Small intestine (tissue), 7 donors: ENCODE data around the gene ASIC5. TPM values are rescaled to one million over a fixed set of nuclear protein-coding genes. Genes with fewer than 3 reads are reported as not detected.
A peak's percentile ranks its signal among the peaks of the same experiment; 100 is the strongest.

Source experiments
- DNase-seq, 2 donors: peaks; one replicate each; pipeline versions ENCODE4 v3.0.0 to v3.0.0-alpha.2; 2013
- FAIRE-seq: peaks from 2 replicates; lab custom pipeline; 2012; peaks lifted over from hg19 to GRCh38; lab: Jason Lieb, UNC
- H3K27ac ChIP-seq, 3 donors: one replicate each; pipeline ENCODE4 v1.5.1; 2013; ENCODE audit warnings: low read length in 2 of 3, mild to moderate bottlenecking in 2 of 3, control low read depth in 1 of 3, inconsistent platforms in 1 of 3, low read depth in 1 of 3, moderate library complexity in 1 of 3
- H3K27me3 ChIP-seq, 3 donors: one replicate each; pipeline ENCODE4 v1.6.1; 2013; ENCODE audit warnings: low read length in 3 of 3, inconsistent platforms in 1 of 3; ENCODE audit not compliant: control insufficient read depth in 3 of 3, insufficient read depth in 3 of 3
- H3K36me3 ChIP-seq, 3 donors: one replicate each; pipeline ENCODE4 v1.6.1; 2013; ENCODE audit warnings: low read length in 3 of 3, inconsistent platforms in 1 of 3, low read depth in 1 of 3, mild to moderate bottlenecking in 1 of 3, moderate library complexity in 1 of 3; ENCODE audit not compliant: control insufficient read depth in 3 of 3, insufficient read depth in 2 of 3
- H3K4me1 ChIP-seq, 3 donors: one replicate each; pipeline ENCODE4 v1.6.1; 2013; ENCODE audit warnings: low read length in 2 of 3, inconsistent platforms in 1 of 3, low read depth in 1 of 3, mild to moderate bottlenecking in 1 of 3, moderate library complexity in 1 of 3; ENCODE audit not compliant: control insufficient read depth in 3 of 3, insufficient read depth in 2 of 3
- H3K4me3 ChIP-seq, 3 donors: one replicate each; pipeline ENCODE4 v1.5.1; 2013; ENCODE audit warnings: low read length in 3 of 3, control low read depth in 1 of 3, inconsistent platforms in 1 of 3, low read depth in 1 of 3, mild to moderate bottlenecking in 1 of 3, moderate library complexity in 1 of 3
- H3K9me3 ChIP-seq, 2 donors: one replicate each; pipeline ENCODE4 v1.6.1; 2013; ENCODE audit warnings: low read depth in 1 of 2, low read length in 1 of 2; ENCODE audit not compliant: control insufficient read depth in 2 of 2, insufficient read depth in 1 of 2
- WGBS, 3 donors: extraction: QIAGEN DNeasy Blood & Tissue Kit; methylation state at CpG; one replicate each; pipeline ENCODE4 v1.1.7; 2013; 5-methylcytosine and 5-hydroxymethylcytosine counted together
- polyA plus RNA-seq, 4 donors: library from polyadenylated mRNA; stranded (reverse) in 3 of 4; unstranded in 1 of 4; fragments of 200-250 nt in 3 of 4; fragments of 120-200 nt in 1 of 4; gene quantifications; one replicate each; pipeline versions ENCODE4 v1.2.1 to v1.2.3, GENCODE V29; 2013
- donor health status: healthy with polysubstance abuse.
- donor health status: control.
- donor health status: control.
- donor health status: Bipolar disorder and iron deficiency.
- donor health status: healthy.

ASIC5 gene
- polyA plus RNA-seq, 4 donors: 1.0 TPM; not detected in 3

- Histone ChIP-seq H3K4me1 (peaks cover 0 to 12% (median 0%) of the 10 kb centered on the region in 3 donors), H3K36me3 (no peaks in the 10 kb centered on the region), H3K9me3 (peaks cover 0 to 17% of the 10 kb centered on the region in 2 donors), H3K27me3 (no peaks in the 10 kb centered on the region), H3K27ac (peak overlapping the region in 1 of 3 donors; percentile 66), H3K4me3 (no peak overlapping the region)
- 7 to 28% (median 14%) methylated on average over 5 of the region's 5 CpGs for WGBS, 3 donors
- FAIRE-seq (no peak), DNase-seq (peak; percentile 37 to 75)
Measured at GRCh38 chr4:155889031-155889793, 23.1 kb upstream of the ASIC5 start.

DNA sequence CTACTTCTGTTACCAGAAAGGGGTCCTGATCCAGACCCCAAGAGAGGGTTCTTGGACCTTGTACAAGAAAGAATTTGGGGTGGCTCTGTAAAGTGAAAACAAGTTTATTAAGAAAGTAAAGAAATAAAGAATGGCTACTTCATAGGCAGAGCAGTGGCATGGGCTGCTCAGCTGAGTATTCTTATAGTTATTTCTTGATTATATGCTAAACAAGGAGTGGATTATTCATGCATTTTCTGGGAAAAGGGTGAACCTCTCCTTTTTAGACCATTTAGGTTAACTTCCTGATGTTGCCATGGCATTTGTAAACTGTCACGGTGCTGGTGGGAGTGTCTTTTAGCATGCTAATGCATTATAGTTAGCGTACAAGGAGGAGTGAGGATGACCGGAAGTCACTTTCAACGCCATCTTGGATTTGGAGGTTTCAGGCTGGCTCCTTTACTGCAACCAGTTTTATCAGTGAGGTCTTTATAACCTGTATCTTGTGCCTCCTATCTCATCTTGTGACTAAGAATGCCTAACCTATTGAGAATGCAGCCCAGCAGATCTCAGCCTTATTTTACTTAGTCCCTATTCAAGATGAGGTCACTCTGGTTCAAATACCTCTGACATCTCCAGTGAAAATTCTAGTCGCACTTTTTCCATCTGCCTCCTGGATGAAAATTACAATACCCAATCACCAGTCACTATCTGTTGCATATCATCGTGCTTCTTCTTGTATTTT is 21.9 kb upstream of the ASIC5 start:
- no peaks in the 10 kb centered on the region for H3K36me3 ChIP-seq
- H3K27me3 ChIP-seq: no peaks in the 10 kb centered on the region
- no peak for DNase-seq
- H3K9me3 ChIP-seq: peaks cover 0 to 17% of the 10 kb centered on the region in 2 donors
- no peak overlapping the region for H3K27ac ChIP-seq
- FAIRE-seq: no peak
- H3K4me3 ChIP-seq: no peak overlapping the region
- WGBS, 3 donors: 59 to 62% (median 61%) methylated on average over 6 of the region's 6 CpGs
- peaks cover 0 to 12% (median 0%) of the 10 kb centered on the region in 3 donors for H3K4me1 ChIP-seq

- H3K9me3 ChIP-seq: peaks cover 0 to 14% of the 10 kb centered on the region in 2 donors
- FAIRE-seq: no peak
- peaks cover 0 to 12% (median 0%) of the 10 kb centered on the region in 3 donors for H3K4me1 ChIP-seq
- H3K27me3 ChIP-seq: no peaks in the 10 kb centered on the region
- no peak overlapping the region for H3K4me3 ChIP-seq
- no peak for DNase-seq
- no peaks in the 10 kb centered on the region for H3K36me3 ChIP-seq
- WGBS, 3 donors: 27 to 50% (median 49%) methylated on average over 1 of the region's 1 CpG
- no peak overlapping the region for H3K27ac ChIP-seq
Measured at GRCh38 chr4:155887045-155887444, 21.0 kb upstream of the ASIC5 start.

GRCh38 chr4:155885666-155886065 is 19.6 kb upstream of the ASIC5 start:
- WGBS, 3 donors: 51 to 55% (median 54%) methylated on average over 6 of the region's 6 CpGs
- DNase-seq: no peak

DNA sequence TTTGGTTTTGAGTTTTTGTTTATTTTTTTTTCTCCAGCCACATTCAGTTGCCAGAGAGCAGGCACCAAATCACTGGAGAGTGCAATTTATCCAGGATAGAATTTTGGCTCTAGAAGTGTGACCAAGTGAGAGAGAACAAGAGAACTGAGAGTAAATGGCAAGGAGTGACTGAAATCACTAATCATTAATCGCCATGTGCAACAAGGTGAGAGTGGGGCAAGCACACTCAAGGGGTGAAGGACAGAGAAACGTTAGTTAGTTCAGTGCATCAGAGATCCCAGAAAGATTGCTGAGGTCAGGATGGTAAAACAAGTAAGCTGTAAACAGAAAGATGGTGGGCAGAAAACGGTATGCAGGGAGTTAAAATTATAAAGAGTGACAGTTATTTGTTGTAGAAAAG is 17.8 kb upstream of the ASIC5 start:
- no peak for FAIRE-seq
- 66 to 77% (median 69%) methylated on average over 3 of the region's 3 CpGs for WGBS, 3 donors
- DNase-seq: no peak
- Histone ChIP-seq H3K36me3 (no peaks in the 10 kb centered on the region), H3K9me3 (peaks cover 0 to 3% of the 10 kb centered on the region in 2 donors), H3K27ac (no peak overlapping the region), H3K4me3 (no peak overlapping the region), H3K27me3 (no peaks in the 10 kb centered on the region), H3K4me1 (peaks cover 0 to 4% (median 0%) of the 10 kb centered on the region in 3 donors)

More at GRCh38 chr4:155885666-155886065, 19.6 kb upstream of the ASIC5 start:
- Histone ChIP-seq H3K9me3 (peaks cover 0 to 4% of the 10 kb centered on the region in 2 donors), H3K4me3 (no peak overlapping the region), H3K4me1 (peaks cover 0 to 12% (median 0%) of the 10 kb centered on the region in 3 donors), H3K27ac (no peak overlapping the region), H3K36me3 (no peaks in the 10 kb centered on the region), H3K27me3 (no peaks in the 10 kb centered on the region)
- FAIRE-seq: no peak

- no peaks in the 10 kb centered on the region for H3K36me3 ChIP-seq
Measured at GRCh38 chr4:155881555-155881954, 15.5 kb upstream of the ASIC5 start.

GRCh38 chr4:155879767-155880166 is 13.7 kb upstream of the ASIC5 start:
- no peaks in the 10 kb centered on the region for H3K36me3 ChIP-seq
- H3K4me3 ChIP-seq: no peak overlapping the region
- no peak overlapping the region for H3K27ac ChIP-seq
- FAIRE-seq (no peak), DNase-seq (no peak)
- no peaks in the 10 kb centered on the region for H3K27me3 ChIP-seq
- peaks cover 0 to 22% of the 10 kb centered on the region in 2 donors for H3K9me3 ChIP-seq
- no peaks in the 10 kb centered on the region for H3K4me1 ChIP-seq

More at GRCh38 chr4:155881555-155881954, 15.5 kb upstream of the ASIC5 start:
- no peaks in the 10 kb centered on the region for H3K4me1 ChIP-seq
- H3K9me3 ChIP-seq: peaks cover 0 to 19% of the 10 kb centered on the region in 2 donors
- no peak overlapping the region for H3K27ac ChIP-seq
- FAIRE-seq (no peak), DNase-seq (no peak)
- no peak overlapping the region for H3K4me3 ChIP-seq
- 16 to 60% (median 23%) methylated on average over 1 of the region's 1 CpG for WGBS, 3 donors
- no peaks in the 10 kb centered on the region for H3K27me3 ChIP-seq

- Histone ChIP-seq H3K27me3 (no peaks in the 10 kb centered on the region), H3K9me3 (peaks cover 0 to 22% of the 10 kb centered on the region in 2 donors), H3K36me3 (no peaks in the 10 kb centered on the region), H3K4me3 (no peak overlapping the region), H3K4me1 (no peaks in the 10 kb centered on the region), H3K27ac (no peak overlapping the region)
- DNase-seq (peak in 1 of 2 donors; percentile 21), FAIRE-seq (no peak)
- 27 to 34% (median 28%) methylated on average over 2 of the region's 2 CpGs for WGBS, 3 donors
Measured at GRCh38 chr4:155878611-155879010, 12.5 kb upstream of the ASIC5 start.
